HG02763 (cell line): ENCODE measurements around the gene TMEM61.
"Not testable (repeated sequence)": the region's sequence is repeated elsewhere in the genome, so short reads cannot be mapped to it uniquely, and the experiment has no call there.

Experiments used
- ATAC-seq: cut with Tn5 transposase; IDR thresholded peaks from one replicate; pipeline ENCODE4 v1.9.1; 2021; ENCODE audit warnings: mild to moderate bottlenecking, moderate library complexity; ENCODE audit not compliant: unreplicated experiment

Gene TMEM61

GRCh38 chr1:55000110-55001085 lies 20.0 kb downstream of the TMEM61 start:
- no peak for ATAC-seq

- ATAC-seq = no peak
These were observed 20.9 kb downstream of the TMEM61 start for GRCh38 chr1:55001311-55001710.

GRCh38 chr1:55002686-55003085 lies 22.3 kb downstream of the TMEM61 start:
- ATAC-seq = no peak

- ATAC-seq = no peak
These were observed 25.1 kb downstream of the TMEM61 start for GRCh38 chr1:55005351-55006140.

GRCh38 chr1:55006931-55007330 lies 26.5 kb downstream of the TMEM61 start:
- ATAC-seq = no peak

GRCh38 chr1:55007625-55008024 lies 27.2 kb downstream of the TMEM61 start:
- no peak for ATAC-seq

- ATAC-seq = no peak
These were observed 29.9 kb downstream of the TMEM61 start for GRCh38 chr1:55010194-55010886.

- ATAC-seq = no peak
These were observed 30.4 kb downstream of the TMEM61 start for GRCh38 chr1:55010887-55011217.

- ATAC-seq = no peak
These were observed 32.2 kb downstream of the TMEM61 start for GRCh38 chr1:55012661-55013060.

GRCh38 chr1:55015123-55015522 lies 34.7 kb downstream of the TMEM61 start:
- ATAC-seq = no peak

- no peak for ATAC-seq
These were observed 35.5 kb downstream of the TMEM61 start for GRCh38 chr1:55015731-55016620.

GRCh38 chr1:55018395-55018794 lies 38.0 kb downstream of the TMEM61 start:
- no peak for ATAC-seq

- ATAC-seq = no peak
These were observed 41.6 kb downstream of the TMEM61 start for GRCh38 chr1:55021942-55022546.

GRCh38 chr1:55024163-55024562 lies 43.7 kb downstream of the TMEM61 start:
- not testable (repeated sequence) for ATAC-seq

- not testable (repeated sequence) for ATAC-seq
These were observed 46.3 kb downstream of the TMEM61 start for GRCh38 chr1:55026682-55027081.

- not testable (repeated sequence) for ATAC-seq
These were observed 50.7 kb downstream of the TMEM61 start for GRCh38 chr1:55031098-55031497.

GRCh38 chr1:55033265-55033614 lies 52.8 kb downstream of the TMEM61 start:
- no peak for ATAC-seq

GRCh38 chr1:55034476-55035133 lies 54.2 kb downstream of the TMEM61 start:
- no peak for ATAC-seq

GRCh38 chr1:55035904-55036303 lies 55.5 kb downstream of the TMEM61 start:
- no peak for ATAC-seq
